DMS114 treated with DMSO at 0.1 percent for 48 hours (cell line): ENCODE data around the gene JAG1.

Experiments
- DNase-seq: peaks from one replicate; lab custom pipeline; 2025; ENCODE audit not compliant: unreplicated experiment; lab: John Stamatoyannopoulos, UW

JAG1 gene

GRCh38 chr20:10699941-10700340 is 26.1 kb upstream of the JAG1 start:
- no peak for DNase-seq

- no peak for DNase-seq
Measured at GRCh38 chr20:10699489-10699888, 25.7 kb upstream of the JAG1 start.

- DNase-seq: no peak
Measured at GRCh38 chr20:10696650-10697049, 22.9 kb upstream of the JAG1 start.

- DNase-seq: no peak
Measured at GRCh38 chr20:10689385-10689784, 15.6 kb upstream of the JAG1 start.

- DNase-seq: no peak
Measured at GRCh38 chr20:10687895-10688294, 14.1 kb upstream of the JAG1 start.

- DNase-seq: no peak
Measured at GRCh38 chr20:10686356-10687133, 12.7 kb upstream of the JAG1 start.

GRCh38 chr20:10683537-10683936 is 9.7 kb upstream of the JAG1 start:
- DNase-seq: no peak

- no peak for DNase-seq
Measured at GRCh38 chr20:10682939-10683338, 9.1 kb upstream of the JAG1 start.

- DNase-seq: no peak
Measured at GRCh38 chr20:10681494-10681893, 7.7 kb upstream of the JAG1 start.

GRCh38 chr20:10680571-10680970 is 6.8 kb upstream of the JAG1 start:
- DNase-seq: no peak

- no peak for DNase-seq
Measured at GRCh38 chr20:10679269-10679668, 5.5 kb upstream of the JAG1 start.

GRCh38 chr20:10676518-10676917 is 2.7 kb upstream of the JAG1 start:
- no peak for DNase-seq

GRCh38 chr20:10675450-10675848 is 1.6 kb upstream of the JAG1 start:
- no peak for DNase-seq

- no peak for DNase-seq
Measured at GRCh38 chr20:10674684-10675449, 1.1 kb upstream of the JAG1 start.

- no peak for DNase-seq
Measured at GRCh38 chr20:10673176-10673841, 490 bp downstream of the JAG1 start.

- DNase-seq: no peak
Measured at GRCh38 chr20:10672624-10673127, 1.1 kb downstream of the JAG1 start.

- DNase-seq: no peak
Measured at GRCh38 chr20:10671919-10672623, 1.7 kb downstream of the JAG1 start.

GRCh38 chr20:10671221-10671918 is 2.4 kb downstream of the JAG1 start:
- no peak for DNase-seq

GRCh38 chr20:10670501-10671220 is 3.1 kb downstream of the JAG1 start:
- no peak for DNase-seq
